SU-DHL-6 (cell line): Measurements from ENCODE around the gene OAS1.
"Not testable (repeated sequence)": the region's sequence is repeated elsewhere in the genome, so short reads cannot be mapped to it uniquely, and the experiment has no call there.

ENCODE experiments used
- H2AFZ ChIP-seq: fragments of 200-600 bp; sonication (generic); 2 replicates; pipeline ENCODE4 v1.6.1; 2014; ENCODE audit warnings: low read depth, mild to moderate bottlenecking, moderate library complexity, mixed read lengths, antibody characterized with exemption, low read length; ENCODE audit not compliant: severe bottlenecking
- H3F3A ChIP-seq: fragments of 200-600 bp; shearing (Covaris generic); 2 replicates; pipeline ENCODE4 v1.6.0; 2016; ENCODE audit warnings: antibody characterized with exemption, mild to moderate bottlenecking; ENCODE audit not compliant: insufficient read depth
- H3K27ac ChIP-seq: fragments of 200-600 bp; sonication (generic); 2 replicates; pipeline ENCODE4 v1.5.1; 2016; ENCODE audit warnings: low read depth, mild to moderate bottlenecking, low read length, moderate library complexity, mixed read lengths
- H3K27me3 ChIP-seq: fragments of 200-600 bp; sonication (generic), shearing (Covaris generic); 2 replicates; pipeline ENCODE4 v1.6.0; 2014; ENCODE audit warnings: mild to moderate bottlenecking, low read length
- H3K36me3 ChIP-seq: fragments of 200-600 bp; sonication (generic); 2 replicates; pipeline ENCODE4 v1.6.1; 2014; ENCODE audit warnings: mild to moderate bottlenecking, low read length, mixed read lengths
- H3K4me2 ChIP-seq: fragments of 300-600, 200-600 bp; shearing (Covaris generic), sonication (generic); 2 replicates; pipeline ENCODE4 v1.6.0; 2014; ENCODE audit warnings: low read length, low read depth, mild to moderate bottlenecking; ENCODE audit not compliant: poor library complexity, severe bottlenecking
- H3K4me3 ChIP-seq: fragments of 200-600 bp; sonication (generic); 2 replicates; pipeline ENCODE4 v1.5.1; 2014; ENCODE audit warnings: antibody characterized with exemption, low read length, mild to moderate bottlenecking, mixed read lengths; ENCODE audit not compliant: insufficient read depth, poor library complexity, severe bottlenecking
- H3K79me2 ChIP-seq: fragments of 200-600 bp; sonication (generic); 2 replicates; pipeline ENCODE4 v1.6.1; 2014; ENCODE audit warnings: mild to moderate bottlenecking, low read length, moderate library complexity; ENCODE audit not compliant: insufficient read depth
- H3K9ac ChIP-seq: fragments of 200-600 bp; sonication (generic); 2 replicates; pipeline ENCODE4 v1.7.0; 2014; ENCODE audit warnings: mild to moderate bottlenecking, low read length
- H3K9me2 ChIP-seq: fragments of 200-600 bp; sonication (generic); replicated peaks from 2 replicates; pipeline ENCODE4 v1.6.1; 2014; ENCODE audit warnings: low read length; ENCODE audit not compliant: insufficient read depth
- H3K9me3 ChIP-seq: fragments of 200-600 bp; sonication (generic); 2 replicates; pipeline ENCODE4 v1.6.1; 2014; ENCODE audit warnings: low read length, mixed read lengths; ENCODE audit not compliant: insufficient read depth
- H4K20me1 ChIP-seq: fragments of 200-600 bp; sonication (generic); 2 replicates; pipeline ENCODE4 v1.6.1; 2014; ENCODE audit warnings: low read depth, mild to moderate bottlenecking, antibody characterized with exemption, low read length, moderate library complexity, mixed read lengths
- EZH2phosphoT487 ChIP-seq: fragments of 200-600 bp; sonication (generic), shearing (Covaris generic); conservative IDR thresholded peaks from 2 replicates; pipeline ENCODE4 v1.6.1; 2018; ENCODE audit warnings: mild to moderate bottlenecking, antibody characterized with exemption, low read length, moderate library complexity, mixed read lengths
- TF ChIP-seq, protein P1 (sequence below): fragments of 200-600 bp; sonication (generic); IDR thresholded peaks from one replicate; pipeline ENCODE4 v1.5.1; 2017; ENCODE audit warnings: antibody characterized with exemption, mild to moderate bottlenecking, low read length, moderate library complexity; ENCODE audit not compliant: insufficient read depth, poor library complexity, severe bottlenecking

OAS1 gene

DNA sequence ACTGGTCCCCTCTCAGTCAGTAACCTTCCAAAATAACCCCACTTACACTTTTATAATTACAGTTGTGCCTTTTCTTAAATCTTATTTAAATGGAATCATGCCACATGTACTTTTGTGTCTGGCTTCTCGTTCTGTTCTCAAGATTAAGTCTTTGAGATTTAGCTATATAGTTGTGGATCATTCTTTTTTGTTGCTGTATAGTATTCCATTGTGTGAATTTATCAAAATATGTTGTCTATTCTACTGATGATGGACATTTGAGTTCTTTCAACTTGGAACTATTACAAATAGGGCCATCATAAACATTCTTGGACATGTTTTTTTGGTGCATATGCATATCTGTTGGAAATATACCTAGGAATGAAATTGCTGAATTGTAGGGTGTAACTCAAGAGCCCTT, 40.6 kb downstream of the OAS1 start:
- Histone ChIP-seq H3K9ac (no peak overlapping the region), H3K4me3 (no peak overlapping the region), H3K79me2 (no peaks in the 10 kb centered on the region), H3K4me2 (no peak overlapping the region), H2AFZ (no peak overlapping the region), H3K9me2 (no peaks in the 10 kb centered on the region), H4K20me1 (no peaks in the 10 kb centered on the region), H3K27me3 (no peaks in the 10 kb centered on the region), H3F3A (no peaks in the 10 kb centered on the region), H3K9me3 (no peaks in the 10 kb centered on the region), H3K36me3 (no peaks in the 10 kb centered on the region), H3K27ac (no peak overlapping the region)
- no peak for TF ChIP-seq EZH2phosphoT487
- TF ChIP-seq, protein P1, sequence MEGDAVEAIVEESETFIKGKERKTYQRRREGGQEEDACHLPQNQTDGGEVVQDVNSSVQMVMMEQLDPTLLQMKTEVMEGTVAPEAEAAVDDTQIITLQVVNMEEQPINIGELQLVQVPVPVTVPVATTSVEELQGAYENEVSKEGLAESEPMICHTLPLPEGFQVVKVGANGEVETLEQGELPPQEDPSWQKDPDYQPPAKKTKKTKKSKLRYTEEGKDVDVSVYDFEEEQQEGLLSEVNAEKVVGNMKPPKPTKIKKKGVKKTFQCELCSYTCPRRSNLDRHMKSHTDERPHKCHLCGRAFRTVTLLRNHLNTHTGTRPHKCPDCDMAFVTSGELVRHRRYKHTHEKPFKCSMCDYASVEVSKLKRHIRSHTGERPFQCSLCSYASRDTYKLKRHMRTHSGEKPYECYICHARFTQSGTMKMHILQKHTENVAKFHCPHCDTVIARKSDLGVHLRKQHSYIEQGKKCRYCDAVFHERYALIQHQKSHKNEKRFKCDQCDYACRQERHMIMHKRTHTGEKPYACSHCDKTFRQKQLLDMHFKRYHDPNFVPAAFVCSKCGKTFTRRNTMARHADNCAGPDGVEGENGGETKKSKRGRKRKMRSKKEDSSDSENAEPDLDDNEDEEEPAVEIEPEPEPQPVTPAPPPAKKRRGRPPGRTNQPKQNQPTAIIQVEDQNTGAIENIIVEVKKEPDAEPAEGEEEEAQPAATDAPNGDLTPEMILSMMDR, result no peak

DNA sequence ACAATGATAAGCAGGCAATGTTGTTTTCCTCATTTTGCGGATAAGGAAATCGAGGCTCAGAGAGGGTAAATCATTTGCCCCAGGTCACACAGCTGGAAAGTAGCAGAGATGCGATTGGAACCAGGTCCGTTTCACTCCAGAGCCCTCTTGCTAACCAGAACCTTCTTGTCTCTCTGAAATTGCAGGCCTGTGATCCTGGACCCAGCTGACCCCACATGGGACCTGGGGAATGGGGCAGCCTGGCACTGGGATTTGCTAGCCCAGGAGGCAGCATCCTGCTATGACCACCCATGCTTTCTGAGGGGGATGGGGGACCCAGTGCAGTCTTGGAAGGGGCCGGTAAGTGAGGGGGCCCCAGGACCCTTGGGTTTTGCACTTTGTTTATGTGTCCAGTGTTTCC, 41.0 kb downstream of the OAS1 start:
- Histone ChIP-seq H3F3A (no peaks in the 10 kb centered on the region), H3K9me3 (no peaks in the 10 kb centered on the region), H3K27ac (no peak overlapping the region), H3K4me3 (no peak overlapping the region), H3K27me3 (no peaks in the 10 kb centered on the region), H2AFZ (no peak overlapping the region), H4K20me1 (no peaks in the 10 kb centered on the region), H3K36me3 (no peaks in the 10 kb centered on the region), H3K4me2 (no peak overlapping the region), H3K79me2 (no peaks in the 10 kb centered on the region), H3K9ac (no peak overlapping the region), H3K9me2 (no peaks in the 10 kb centered on the region)
- TF ChIP-seq, protein P1, result no peak
- TF ChIP-seq EZH2phosphoT487, result no peak

DNA sequence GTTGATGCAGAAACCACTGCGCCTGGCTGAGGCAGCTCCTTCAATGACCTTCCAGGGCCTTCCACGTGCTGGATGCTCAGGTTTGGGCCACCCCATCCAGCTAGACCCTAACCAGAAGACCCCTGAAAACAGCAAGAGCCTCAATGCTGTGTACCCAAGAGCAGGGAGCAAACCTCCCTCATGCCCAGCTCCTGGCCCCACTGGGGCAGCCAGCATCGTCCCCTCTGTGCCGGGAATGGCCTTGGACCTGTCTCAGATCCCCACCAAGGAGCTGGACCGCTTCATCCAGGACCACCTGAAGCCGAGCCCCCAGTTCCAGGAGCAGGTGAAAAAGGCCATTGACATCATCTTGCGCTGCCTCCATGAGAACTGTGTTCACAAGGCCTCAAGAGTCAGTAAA, 42.0 kb downstream of the OAS1 start:
- no peak overlapping the region for H3K4me2 ChIP-seq
- H3K9ac ChIP-seq, result no peak overlapping the region
- H3K9me2 ChIP-seq, result no peaks in the 10 kb centered on the region
- H2AFZ ChIP-seq, result no peak overlapping the region
- no peaks in the 10 kb centered on the region for H3K79me2 ChIP-seq
- H3F3A ChIP-seq, result no peaks in the 10 kb centered on the region
- TF ChIP-seq, protein P1, result no peak
- TF ChIP-seq EZH2phosphoT487, result no peak
- H3K27me3 ChIP-seq, result no peaks in the 10 kb centered on the region
- no peak overlapping the region for H3K27ac ChIP-seq
- no peaks in the 10 kb centered on the region for H4K20me1 ChIP-seq
- H3K9me3 ChIP-seq, result no peaks in the 10 kb centered on the region
- no peak overlapping the region for H3K4me3 ChIP-seq
- H3K36me3 ChIP-seq, result no peaks in the 10 kb centered on the region

DNA sequence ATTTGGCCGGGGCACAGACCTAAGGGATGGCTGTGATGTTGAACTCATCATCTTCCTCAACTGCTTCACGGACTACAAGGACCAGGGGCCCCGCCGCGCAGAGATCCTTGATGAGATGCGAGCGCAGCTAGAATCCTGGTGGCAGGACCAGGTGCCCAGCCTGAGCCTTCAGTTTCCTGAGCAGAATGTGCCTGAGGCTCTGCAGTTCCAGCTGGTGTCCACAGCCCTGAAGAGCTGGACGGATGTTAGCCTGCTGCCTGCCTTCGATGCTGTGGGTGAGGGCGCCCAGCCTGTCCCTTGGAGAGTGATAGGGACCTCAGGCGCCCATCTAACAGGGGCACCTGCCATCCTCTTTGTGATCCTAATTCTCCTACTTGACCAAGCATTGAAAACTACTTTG, 43.9 kb downstream of the OAS1 start:
- TF ChIP-seq, protein P1, result no peak
- TF ChIP-seq EZH2phosphoT487, result no peak
- Histone ChIP-seq H4K20me1 (no peaks in the 10 kb centered on the region), H3K9me2 (no peaks in the 10 kb centered on the region), H3K27me3 (no peaks in the 10 kb centered on the region), H3K79me2 (no peaks in the 10 kb centered on the region), H3K9me3 (no peaks in the 10 kb centered on the region), H3K27ac (no peak overlapping the region), H3F3A (no peaks in the 10 kb centered on the region), H3K36me3 (no peaks in the 10 kb centered on the region), H3K9ac (no peak overlapping the region), H3K4me3 (no peak overlapping the region), H3K4me2 (no peak overlapping the region), H2AFZ (no peak overlapping the region)

DNA sequence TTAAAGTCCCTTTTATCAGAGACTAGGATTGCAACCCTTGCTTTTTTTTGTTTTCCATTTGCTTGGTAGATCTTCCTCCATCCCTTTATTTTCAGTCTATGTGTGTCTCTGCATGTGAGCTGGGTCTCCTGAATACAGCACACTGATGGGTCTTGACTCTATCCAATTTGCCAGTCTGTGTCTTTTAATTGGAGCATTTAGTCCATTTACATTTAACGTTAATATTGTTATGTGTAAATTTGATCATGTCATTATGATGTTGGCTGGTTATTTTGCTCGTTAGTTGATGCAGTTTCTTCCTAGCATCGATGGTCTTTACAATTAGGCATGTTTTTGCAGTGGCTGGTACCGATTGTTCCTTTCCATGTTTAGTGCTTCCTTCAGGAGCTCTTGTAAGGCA, 50.4 kb downstream of the OAS1 start:
- H3K36me3 ChIP-seq, H3K9ac ChIP-seq, H3K79me2 ChIP-seq, H2AFZ ChIP-seq, H3K27ac ChIP-seq, H3K9me2 ChIP-seq, H3K4me2 ChIP-seq, H4K20me1 ChIP-seq, H3F3A ChIP-seq, H3K9me3 ChIP-seq, H3K4me3 ChIP-seq, H3K27me3 ChIP-seq: not testable (repeated sequence)
